B cell (primary cell): ENCODE results near the gene PARVB. TPM values are rescaled to one million over a fixed set of nuclear protein-coding genes. Genes with fewer than 3 reads are reported as not detected.
A peak's percentile ranks its signal among the peaks of the same experiment; 100 is the strongest.

Experiments used
- ATAC-seq: fragments of 200-7000 bp; cut with Tn5 transposase; one replicate; pipeline ENCODE4 v1.10.0; 2021; ENCODE audit warnings: low read depth, mild to moderate bottlenecking, moderate number of reproducible peaks, moderate library complexity
- CTCF ChIA-PET: fragments of 350-600 bp; sonication (Branson Sonifier 250); formaldehyde crosslinking; loops from one replicate; lab custom pipeline; 2021; ENCODE audit warnings: antibody characterized with exemption, inconsistent platforms; lab: Charles Lee
- POLR2A ChIA-PET: fragments of 350-600 bp; sonication (Branson Sonifier 250); formaldehyde crosslinking; loops from one replicate; lab custom pipeline; 2021; ENCODE audit warnings: antibody characterized with exemption; lab: Charles Lee
- DNase-seq: peaks from one replicate; pipeline ENCODE4 v3.0.0; 2013
- H2AFZ ChIP-seq: 2 replicates; pipeline ENCODE4 v1.6.1; 2012; ENCODE audit warnings: mild to moderate bottlenecking, low read depth, low read length; ENCODE audit not compliant: insufficient read depth, poor library complexity, severe bottlenecking
- H3K27ac ChIP-seq, 2 donors: 1 replicate in 1 of 2; 2 replicates in 1 of 2; pipeline ENCODE4 v1.5.1; 2012 to 2013; ENCODE audit warnings: low read length in 2 of 2, mild to moderate bottlenecking in 2 of 2, moderate library complexity in 1 of 2
- H3K27me3 ChIP-seq, 4 experiments: fragments of 200-600 bp in 1 of 4; sonication (generic) in 1 of 4; replicated peaks in 1 of 4; 1 replicate in 2 of 4; 2 replicates in 2 of 4; pipeline versions ENCODE4 v1.6.1 to v1.7.0; 2013 to 2016; ENCODE audit warnings: low read length in 3 of 4, mild to moderate bottlenecking in 2 of 4, mixed read lengths in 1 of 4, moderate library complexity in 1 of 4; ENCODE audit not compliant: insufficient read depth in 4 of 4, control insufficient read depth in 3 of 4; ENCODE audit errors: control extremely low read depth in 1 of 4
- H3K36me3 ChIP-seq, 2 experiments: replicated peaks in 1 of 2; 1 replicate in 1 of 2; 2 replicates in 1 of 2; pipeline versions ENCODE4 v1.6.1 to v1.7.1; 2013; ENCODE audit warnings: low read length in 1 of 2; ENCODE audit not compliant: insufficient read depth in 2 of 2, control insufficient read depth in 1 of 2; ENCODE audit errors: control extremely low read depth in 1 of 2, extremely low read depth in 1 of 2
- H3K4me1 ChIP-seq, 2 donors: fragments of 200-600 bp in 1 of 2; sonication (generic) in 1 of 2; 1 replicate in 1 of 2; 2 replicates in 1 of 2; pipeline versions ENCODE4 v1.5.1 to v1.6.1; 2013 to 2017; ENCODE audit warnings: low read length in 2 of 2; ENCODE audit not compliant: control insufficient read depth in 2 of 2, insufficient read depth in 2 of 2
- H3K4me2 ChIP-seq: replicated peaks from 2 replicates; pipeline ENCODE3; 2012; ENCODE audit warnings: mild to moderate bottlenecking, low read depth, low read length; ENCODE audit not compliant: poor library complexity, severe bottlenecking
- H3K4me3 ChIP-seq, 5 experiments: fragments of 200-600 bp in 1 of 5; sonication (generic) in 1 of 5; 1 replicate in 3 of 5; 2 replicates in 2 of 5; pipeline versions ENCODE4 v1.5.1 to v1.7.0; 2011 to 2016; ENCODE audit warnings: low read length in 4 of 5, mild to moderate bottlenecking in 4 of 5, low read depth in 2 of 5, control low read depth in 1 of 5, moderate library complexity in 1 of 5; ENCODE audit not compliant: insufficient read depth in 1 of 5; ENCODE audit errors: control extremely low read depth in 1 of 5, extremely low read depth in 1 of 5
- H3K79me2 ChIP-seq: fragments of 200-600 bp; sonication (generic); one replicate; pipeline ENCODE4 v1.6.0; 2016; ENCODE audit warnings: low read length; ENCODE audit not compliant: control insufficient read depth, insufficient read depth
- H3K9ac ChIP-seq: fragments of 200-600 bp; sonication (generic); 2 replicates; pipeline ENCODE4 v1.6.1; 2017; ENCODE audit warnings: mild to moderate bottlenecking, low read length, moderate library complexity
- H3K9me3 ChIP-seq, 3 donors: one replicate each; pipeline versions ENCODE4 v1.6.1 to v1.7.1; 2013; ENCODE audit warnings: low read length in 2 of 3; ENCODE audit not compliant: control insufficient read depth in 2 of 3, insufficient read depth in 1 of 3; ENCODE audit errors: control extremely low read depth in 1 of 3
- H4K20me1 ChIP-seq: 2 replicates; pipeline ENCODE4 v1.6.0; 2012; ENCODE audit warnings: mild to moderate bottlenecking, low read length; ENCODE audit not compliant: insufficient read depth, control insufficient read depth, poor library complexity, severe bottlenecking
- H3K27ac Mint-ChIP-seq: one replicate; pipeline ENCODE4 v1.8.0; 2021; ENCODE audit warnings: mixed read lengths
- H3K27me3 Mint-ChIP-seq: one replicate; pipeline ENCODE4 v1.8.0; 2021; ENCODE audit warnings: mixed read lengths
- H3K4me1 Mint-ChIP-seq: one replicate; pipeline ENCODE4 v1.8.0; 2021; ENCODE audit warnings: mixed read lengths
- H3K4me3 Mint-ChIP-seq: one replicate; pipeline ENCODE4 v1.8.0; 2021; ENCODE audit warnings: mixed read lengths
- H3K9me3 Mint-ChIP-seq: one replicate; pipeline ENCODE4 v1.8.0; 2022; ENCODE audit warnings: mixed read lengths; ENCODE audit not compliant: insufficient read depth
- EZH2 ChIP-seq: IDR thresholded peaks from 2 replicates; pipeline ENCODE4 v1.6.1; 2012; ENCODE audit warnings: borderline replicate concordance, low read depth, mild to moderate bottlenecking, moderate library complexity, low read length; ENCODE audit not compliant: insufficient read depth, poor library complexity, severe bottlenecking
- WGBS: methylation state at CpG from one replicate; pipeline ENCODE4 v1.1.5; 2013; ENCODE audit warnings: missing lambda C conversion rate; ENCODE audit not compliant: insufficient coverage; 5-methylcytosine and 5-hydroxymethylcytosine counted together
- intact Hi-C: fragments of 100-400 bp; cut with micrococcal nuclease; formaldehyde crosslinking; loops from one replicate; pipeline ENCODE4 v1.10.0; 2022
- polyA plus RNA-seq: library from polyadenylated mRNA; depleted of rRNA; stranded (reverse); fragments of >200 nt; gene quantifications from 2 replicates; pipeline ENCODE4 v1.2.3, GENCODE V29; 2012
- total RNA-seq, 2 donors: library from RNA; stranded (reverse); fragments of 120-200 nt in 1 of 2; gene quantifications; 1 replicate in 1 of 2; 2 replicates in 1 of 2; pipeline versions ENCODE4 v1.2.3 to v1.2.4, GENCODE V29; 2013 to 2022
- TF ChIP-seq, protein P1 (sequence below): fragments of 200-600 bp; IDR thresholded peaks from one replicate; pipeline ENCODE4 v1.8.0; 2022; ENCODE audit warnings: antibody characterized with exemption, mild to moderate bottlenecking

PARVB gene
- total and polyA plus RNA-seq, 2 donors (not counting 1 experiment from before 2014, with no cell fraction given): 48.0 to 49.4 TPM

DNA sequence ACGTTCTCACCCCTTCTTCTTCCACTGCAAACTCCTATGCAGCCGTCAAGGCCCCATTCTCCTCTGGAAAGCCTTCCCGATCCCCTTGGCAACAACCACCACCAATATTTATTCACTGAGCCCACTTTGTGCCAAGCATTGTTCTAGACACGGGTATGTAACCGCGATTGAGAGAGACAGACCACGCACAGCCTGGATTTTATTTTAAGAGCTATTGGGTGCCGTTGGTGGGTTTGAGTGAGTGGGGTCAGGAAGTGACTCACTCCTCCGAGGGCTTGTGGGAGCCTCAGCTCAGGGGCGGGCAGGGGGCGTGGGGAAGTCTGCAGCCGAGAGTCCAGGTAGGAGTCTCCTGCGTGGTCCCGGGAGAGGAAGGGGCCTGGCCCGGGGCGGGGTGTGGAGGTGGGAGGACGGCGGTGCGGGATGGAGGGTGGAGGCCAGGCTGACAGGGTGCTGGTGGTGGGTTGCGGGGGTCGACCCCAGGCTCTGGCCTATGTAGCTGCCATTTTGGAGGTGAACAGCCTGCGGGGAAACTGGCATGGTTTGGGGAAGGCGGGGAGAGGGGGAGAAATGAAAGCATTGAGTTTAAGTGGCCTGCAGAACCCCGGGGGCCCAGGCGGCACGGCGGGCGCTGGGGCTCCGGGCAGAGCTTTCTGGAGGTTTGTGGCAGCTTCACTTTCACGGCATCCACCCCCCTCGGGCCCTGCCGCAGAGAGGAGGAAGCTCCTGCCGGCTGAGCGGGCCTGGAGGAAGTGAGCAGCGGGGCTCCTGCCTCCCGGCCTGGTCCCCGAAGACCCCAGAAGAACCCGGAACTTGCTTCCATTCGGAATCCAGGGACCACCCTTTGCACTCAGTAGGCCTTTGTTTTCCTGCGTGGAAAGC is 157.2 kb downstream of the PARVB start:
- H3K27me3 ChIP-seq: no peaks in the 10 kb centered on the region
- H3K4me2 ChIP-seq: peak overlapping the region; percentile 93
- ChIA-PET CTCF (interaction anchor here (0.5 to 4.2 kb wide), 10 partner anchors 9 to 445 kb away, joined by 3 to 22 read pairs (median 4); no protein-coding TSS in a partner anchor), POLR2A (interaction anchor here (0.6 to 2.3 kb wide), 10 partner anchors 9 to 230 kb away, joined by 3 to 28 read pairs (median 3); partner anchors contain the start of genes PARVB and SAMM50)
- H3K4me3 ChIP-seq: peak overlapping the region; percentile 70 to 98 (median 92)
- peak overlapping the region; percentile 93 to 95 for H3K27ac ChIP-seq
- Mint-ChIP-seq H3K4me1 (peaks cover 36% of the 10 kb centered on the region), H3K9me3 (no peaks in the 10 kb centered on the region), H3K4me3 (peak overlapping the region; percentile 94), H3K27ac (peak overlapping the region; percentile 95), H3K27me3 (no peaks in the 10 kb centered on the region)
- DNase-seq (peak; percentile 82), ATAC-seq (peak; percentile 60)
- no peaks in the 10 kb centered on the region for H3K9me3 ChIP-seq
- intact Hi-C loops: loop anchor here (2.0 to 5.0 kb wide), 5 partner anchors 156 to 369 kb away; partner anchors contain the start of genes EFCAB6, PARVB, RTL6 and SAMM50
- peaks cover 0 to 33% of the 10 kb centered on the region in 2 experiments for H3K36me3 ChIP-seq
- H3K79me2 ChIP-seq: peaks cover 57% of the 10 kb centered on the region
- peaks cover 19 to 39% of the 10 kb centered on the region in 2 donors for H3K4me1 ChIP-seq
- WGBS: 2% methylated on average over 40 of the region's 40 CpGs
- TF ChIP-seq, protein P1, sequence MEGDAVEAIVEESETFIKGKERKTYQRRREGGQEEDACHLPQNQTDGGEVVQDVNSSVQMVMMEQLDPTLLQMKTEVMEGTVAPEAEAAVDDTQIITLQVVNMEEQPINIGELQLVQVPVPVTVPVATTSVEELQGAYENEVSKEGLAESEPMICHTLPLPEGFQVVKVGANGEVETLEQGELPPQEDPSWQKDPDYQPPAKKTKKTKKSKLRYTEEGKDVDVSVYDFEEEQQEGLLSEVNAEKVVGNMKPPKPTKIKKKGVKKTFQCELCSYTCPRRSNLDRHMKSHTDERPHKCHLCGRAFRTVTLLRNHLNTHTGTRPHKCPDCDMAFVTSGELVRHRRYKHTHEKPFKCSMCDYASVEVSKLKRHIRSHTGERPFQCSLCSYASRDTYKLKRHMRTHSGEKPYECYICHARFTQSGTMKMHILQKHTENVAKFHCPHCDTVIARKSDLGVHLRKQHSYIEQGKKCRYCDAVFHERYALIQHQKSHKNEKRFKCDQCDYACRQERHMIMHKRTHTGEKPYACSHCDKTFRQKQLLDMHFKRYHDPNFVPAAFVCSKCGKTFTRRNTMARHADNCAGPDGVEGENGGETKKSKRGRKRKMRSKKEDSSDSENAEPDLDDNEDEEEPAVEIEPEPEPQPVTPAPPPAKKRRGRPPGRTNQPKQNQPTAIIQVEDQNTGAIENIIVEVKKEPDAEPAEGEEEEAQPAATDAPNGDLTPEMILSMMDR: no peak
- no peak for TF ChIP-seq EZH2
- H2AFZ ChIP-seq: peak overlapping the region; percentile 82
- peak overlapping the region; percentile 87 for H3K9ac ChIP-seq
- H4K20me1 ChIP-seq: peaks cover under 1% of the 10 kb centered on the region
